GM23338 (cell line): Measurements from ENCODE around the gene HS6ST2.

Experiments used
- CREB1 ChIP-seq: fragments of 250-450 bp; sonication (Bioruptor Pico); IDR thresholded peaks from 2 replicates; pipeline ENCODE4 v1.5.0; 2020; ENCODE audit warnings: low read depth, mild to moderate bottlenecking, moderate library complexity
- ETS1 ChIP-seq: IDR thresholded peaks from 2 replicates; pipeline ENCODE4 v1.6.1; 2016; ENCODE audit warnings: antibody characterized with exemption
- EZH2 ChIP-seq: fragments of 200-600 bp; sonication (generic); IDR thresholded peaks from one replicate; pipeline ENCODE4 v1.8.0; 2017; ENCODE audit warnings: antibody characterized with exemption, mild to moderate bottlenecking, low read depth; ENCODE audit not compliant: unreplicated experiment
- EZH2phosphoT487 ChIP-seq: fragments of 200-600 bp; sonication (generic); IDR thresholded peaks from one replicate; pipeline ENCODE4 v1.8.1; 2018; ENCODE audit warnings: antibody characterized with exemption; ENCODE audit not compliant: unreplicated experiment
- POLR2AphosphoS5 ChIP-seq: IDR thresholded peaks from 2 replicates; pipeline ENCODE4 v1.6.1; 2016; ENCODE audit warnings: antibody characterized with exemption, low read depth
- STAT1 ChIP-seq: IDR thresholded peaks from one replicate; pipeline ENCODE4 v1.6.1; 2016; ENCODE audit warnings: antibody characterized with exemption; ENCODE audit not compliant: unreplicated experiment
- TF ChIP-seq, protein P1 (sequence below), 2 experiments: fragments of 200-600 bp in 1 of 2; sonication (generic) in 1 of 2; conservative IDR thresholded peaks; 2 replicates each; pipeline versions ENCODE4 v1.5.1 to v1.6.1; 2016 to 2017; ENCODE audit warnings: antibody characterized with exemption in 2 of 2, low read depth in 2 of 2, mild to moderate bottlenecking in 2 of 2, moderate library complexity in 1 of 2
- TF ChIP-seq, protein P2 (sequence below): fragments of 250-450 bp; sonication (Bioruptor Pico); IDR thresholded peaks from 2 replicates; pipeline ENCODE4 v1.5.0; 2020; ENCODE audit warnings: mild to moderate bottlenecking, moderate library complexity
- TF ChIP-seq, protein P3 (sequence below): IDR thresholded peaks from one replicate; pipeline ENCODE4 v1.6.1; 2018; ENCODE audit warnings: antibody characterized with exemption; ENCODE audit not compliant: unreplicated experiment

- TF ChIP-seq EZH2 (no peak), CREB1 (no peak), EZH2phosphoT487 (no peak), POLR2AphosphoS5 (no peak), ETS1 (no peak), STAT1 (no peak)
- TF ChIP-seq, protein P1, sequence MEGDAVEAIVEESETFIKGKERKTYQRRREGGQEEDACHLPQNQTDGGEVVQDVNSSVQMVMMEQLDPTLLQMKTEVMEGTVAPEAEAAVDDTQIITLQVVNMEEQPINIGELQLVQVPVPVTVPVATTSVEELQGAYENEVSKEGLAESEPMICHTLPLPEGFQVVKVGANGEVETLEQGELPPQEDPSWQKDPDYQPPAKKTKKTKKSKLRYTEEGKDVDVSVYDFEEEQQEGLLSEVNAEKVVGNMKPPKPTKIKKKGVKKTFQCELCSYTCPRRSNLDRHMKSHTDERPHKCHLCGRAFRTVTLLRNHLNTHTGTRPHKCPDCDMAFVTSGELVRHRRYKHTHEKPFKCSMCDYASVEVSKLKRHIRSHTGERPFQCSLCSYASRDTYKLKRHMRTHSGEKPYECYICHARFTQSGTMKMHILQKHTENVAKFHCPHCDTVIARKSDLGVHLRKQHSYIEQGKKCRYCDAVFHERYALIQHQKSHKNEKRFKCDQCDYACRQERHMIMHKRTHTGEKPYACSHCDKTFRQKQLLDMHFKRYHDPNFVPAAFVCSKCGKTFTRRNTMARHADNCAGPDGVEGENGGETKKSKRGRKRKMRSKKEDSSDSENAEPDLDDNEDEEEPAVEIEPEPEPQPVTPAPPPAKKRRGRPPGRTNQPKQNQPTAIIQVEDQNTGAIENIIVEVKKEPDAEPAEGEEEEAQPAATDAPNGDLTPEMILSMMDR (conservative IDR thresholded peaks at IDR 0.05; ENCODE audit: low read depth in 2 of 2): no peak
- TF ChIP-seq, protein P2, sequence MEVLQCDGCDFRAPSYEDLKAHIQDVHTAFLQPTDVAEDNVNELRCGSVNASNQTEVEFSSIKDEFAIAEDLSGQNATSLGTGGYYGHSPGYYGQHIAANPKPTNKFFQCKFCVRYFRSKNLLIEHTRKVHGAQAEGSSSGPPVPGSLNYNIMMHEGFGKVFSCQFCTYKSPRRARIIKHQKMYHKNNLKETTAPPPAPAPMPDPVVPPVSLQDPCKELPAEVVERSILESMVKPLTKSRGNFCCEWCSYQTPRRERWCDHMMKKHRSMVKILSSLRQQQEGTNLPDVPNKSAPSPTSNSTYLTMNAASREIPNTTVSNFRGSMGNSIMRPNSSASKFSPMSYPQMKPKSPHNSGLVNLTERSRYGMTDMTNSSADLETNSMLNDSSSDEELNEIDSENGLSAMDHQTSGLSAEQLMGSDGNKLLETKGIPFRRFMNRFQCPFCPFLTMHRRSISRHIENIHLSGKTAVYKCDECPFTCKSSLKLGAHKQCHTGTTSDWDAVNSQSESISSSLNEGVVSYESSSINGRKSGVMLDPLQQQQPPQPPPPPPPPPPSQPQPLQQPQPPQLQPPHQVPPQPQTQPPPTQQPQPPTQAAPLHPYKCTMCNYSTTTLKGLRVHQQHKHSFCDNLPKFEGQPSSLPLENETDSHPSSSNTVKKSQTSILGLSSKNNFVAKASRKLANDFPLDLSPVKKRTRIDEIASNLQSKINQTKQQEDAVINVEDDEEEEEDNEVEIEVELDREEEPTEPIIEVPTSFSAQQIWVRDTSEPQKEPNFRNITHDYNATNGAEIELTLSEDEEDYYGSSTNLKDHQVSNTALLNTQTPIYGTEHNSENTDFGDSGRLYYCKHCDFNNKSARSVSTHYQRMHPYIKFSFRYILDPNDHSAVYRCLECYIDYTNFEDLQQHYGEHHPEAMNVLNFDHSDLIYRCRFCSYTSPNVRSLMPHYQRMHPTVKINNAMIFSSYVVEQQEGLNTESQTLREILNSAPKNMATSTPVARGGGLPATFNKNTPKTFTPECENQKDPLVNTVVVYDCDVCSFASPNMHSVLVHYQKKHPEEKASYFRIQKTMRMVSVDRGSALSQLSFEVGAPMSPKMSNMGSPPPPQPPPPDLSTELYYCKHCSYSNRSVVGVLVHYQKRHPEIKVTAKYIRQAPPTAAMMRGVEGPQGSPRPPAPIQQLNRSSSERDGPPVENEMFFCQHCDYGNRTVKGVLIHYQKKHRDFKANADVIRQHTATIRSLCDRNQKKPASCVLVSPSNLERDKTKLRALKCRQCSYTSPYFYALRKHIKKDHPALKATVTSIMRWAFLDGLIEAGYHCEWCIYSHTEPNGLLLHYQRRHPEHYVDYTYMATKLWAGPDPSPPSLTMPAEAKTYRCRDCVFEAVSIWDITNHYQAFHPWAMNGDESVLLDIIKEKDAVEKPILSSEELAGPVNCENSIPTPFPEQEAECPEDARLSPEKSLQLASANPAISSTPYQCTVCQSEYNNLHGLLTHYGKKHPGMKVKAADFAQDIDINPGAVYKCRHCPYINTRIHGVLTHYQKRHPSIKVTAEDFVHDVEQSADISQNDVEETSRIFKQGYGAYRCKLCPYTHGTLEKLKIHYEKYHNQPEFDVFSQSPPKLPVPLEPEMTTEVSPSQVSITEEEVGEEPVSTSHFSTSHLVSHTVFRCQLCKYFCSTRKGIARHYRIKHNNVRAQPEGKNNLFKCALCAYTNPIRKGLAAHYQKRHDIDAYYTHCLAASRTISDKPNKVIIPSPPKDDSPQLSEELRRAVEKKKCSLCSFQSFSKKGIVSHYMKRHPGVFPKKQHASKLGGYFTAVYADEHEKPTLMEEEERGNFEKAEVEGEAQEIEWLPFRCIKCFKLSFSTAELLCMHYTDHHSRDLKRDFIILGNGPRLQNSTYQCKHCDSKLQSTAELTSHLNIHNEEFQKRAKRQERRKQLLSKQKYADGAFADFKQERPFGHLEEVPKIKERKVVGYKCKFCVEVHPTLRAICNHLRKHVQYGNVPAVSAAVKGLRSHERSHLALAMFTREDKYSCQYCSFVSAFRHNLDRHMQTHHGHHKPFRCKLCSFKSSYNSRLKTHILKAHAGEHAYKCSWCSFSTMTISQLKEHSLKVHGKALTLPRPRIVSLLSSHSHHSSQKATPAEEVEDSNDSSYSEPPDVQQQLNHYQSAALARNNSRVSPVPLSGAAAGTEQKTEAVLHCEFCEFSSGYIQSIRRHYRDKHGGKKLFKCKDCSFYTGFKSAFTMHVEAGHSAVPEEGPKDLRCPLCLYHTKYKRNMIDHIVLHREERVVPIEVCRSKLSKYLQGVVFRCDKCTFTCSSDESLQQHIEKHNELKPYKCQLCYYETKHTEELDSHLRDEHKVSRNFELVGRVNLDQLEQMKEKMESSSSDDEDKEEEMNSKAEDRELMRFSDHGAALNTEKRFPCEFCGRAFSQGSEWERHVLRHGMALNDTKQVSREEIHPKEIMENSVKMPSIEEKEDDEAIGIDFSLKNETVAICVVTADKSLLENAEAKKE (CRISPR knock-in tag): no peak
- TF ChIP-seq, protein P3, sequence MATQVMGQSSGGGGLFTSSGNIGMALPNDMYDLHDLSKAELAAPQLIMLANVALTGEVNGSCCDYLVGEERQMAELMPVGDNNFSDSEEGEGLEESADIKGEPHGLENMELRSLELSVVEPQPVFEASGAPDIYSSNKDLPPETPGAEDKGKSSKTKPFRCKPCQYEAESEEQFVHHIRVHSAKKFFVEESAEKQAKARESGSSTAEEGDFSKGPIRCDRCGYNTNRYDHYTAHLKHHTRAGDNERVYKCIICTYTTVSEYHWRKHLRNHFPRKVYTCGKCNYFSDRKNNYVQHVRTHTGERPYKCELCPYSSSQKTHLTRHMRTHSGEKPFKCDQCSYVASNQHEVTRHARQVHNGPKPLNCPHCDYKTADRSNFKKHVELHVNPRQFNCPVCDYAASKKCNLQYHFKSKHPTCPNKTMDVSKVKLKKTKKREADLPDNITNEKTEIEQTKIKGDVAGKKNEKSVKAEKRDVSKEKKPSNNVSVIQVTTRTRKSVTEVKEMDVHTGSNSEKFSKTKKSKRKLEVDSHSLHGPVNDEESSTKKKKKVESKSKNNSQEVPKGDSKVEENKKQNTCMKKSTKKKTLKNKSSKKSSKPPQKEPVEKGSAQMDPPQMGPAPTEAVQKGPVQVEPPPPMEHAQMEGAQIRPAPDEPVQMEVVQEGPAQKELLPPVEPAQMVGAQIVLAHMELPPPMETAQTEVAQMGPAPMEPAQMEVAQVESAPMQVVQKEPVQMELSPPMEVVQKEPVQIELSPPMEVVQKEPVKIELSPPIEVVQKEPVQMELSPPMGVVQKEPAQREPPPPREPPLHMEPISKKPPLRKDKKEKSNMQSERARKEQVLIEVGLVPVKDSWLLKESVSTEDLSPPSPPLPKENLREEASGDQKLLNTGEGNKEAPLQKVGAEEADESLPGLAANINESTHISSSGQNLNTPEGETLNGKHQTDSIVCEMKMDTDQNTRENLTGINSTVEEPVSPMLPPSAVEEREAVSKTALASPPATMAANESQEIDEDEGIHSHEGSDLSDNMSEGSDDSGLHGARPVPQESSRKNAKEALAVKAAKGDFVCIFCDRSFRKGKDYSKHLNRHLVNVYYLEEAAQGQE: no peak
These were observed 181.8 kb downstream of the HS6ST2 start for GRCh38 chrX:132776486-132777210.
